Neural cell (in vitro differentiated cells): ENCODE data around the gene CASP10. TPM values are rescaled to one million over a fixed set of nuclear protein-coding genes. Genes with fewer than 3 reads are reported as not detected.
"Not testable (repeated sequence)": the region's sequence is repeated elsewhere in the genome, so short reads cannot be mapped to it uniquely, and the experiment has no call there.

Source experiments
- H2AFZ ChIP-seq: fragments of 200-600, 300-800 bp; sonication (generic), shearing (Covaris generic); 2 replicates; pipeline ENCODE4 v1.6.0; 2014; ENCODE audit warnings: low read depth, mild to moderate bottlenecking, antibody characterized with exemption, low read length, moderate library complexity
- H3F3A ChIP-seq: fragments of 200-600 bp; shearing (Covaris generic); 2 replicates; pipeline ENCODE4 v1.6.1; 2016; ENCODE audit warnings: mild to moderate bottlenecking, moderate library complexity, mixed read lengths, antibody characterized with exemption, low read length; ENCODE audit not compliant: insufficient read depth, poor library complexity, severe bottlenecking
- H3K27ac ChIP-seq: fragments of 200-600, 300-800 bp; sonication (generic), shearing (Covaris generic); 2 replicates; pipeline ENCODE4 v1.5.1; 2014; ENCODE audit warnings: mild to moderate bottlenecking, low read length, moderate library complexity
- H3K27me3 ChIP-seq: fragments of 300-800, 200-600 bp; sonication (generic), shearing (Covaris generic); 2 replicates; pipeline ENCODE4 v1.6.0; 2014; ENCODE audit warnings: mild to moderate bottlenecking, low read depth, low read length, moderate library complexity; ENCODE audit not compliant: insufficient read depth
- H3K36me3 ChIP-seq: fragments of 300-800, 200-600 bp; sonication (generic), shearing (Covaris generic); 2 replicates; pipeline ENCODE4 v1.5.1; 2014; ENCODE audit warnings: mild to moderate bottlenecking, antibody characterized with exemption, low read length, moderate library complexity; ENCODE audit not compliant: insufficient read depth
- H3K4me2 ChIP-seq: fragments of 300-800, 200-600 bp; sonication (generic), shearing (Covaris generic); 2 replicates; pipeline ENCODE4 v1.6.0; 2014; ENCODE audit warnings: mild to moderate bottlenecking, low read length
- H3K4me3 ChIP-seq: fragments of 300-800, 200-600 bp; sonication (generic), shearing (Covaris generic); 2 replicates; pipeline ENCODE4 v1.5.1; 2014; ENCODE audit warnings: mild to moderate bottlenecking, low read length, moderate library complexity
- H3K79me2 ChIP-seq: fragments of 200-600 bp; shearing (Covaris generic); replicated peaks from 2 replicates; pipeline ENCODE4 v1.6.0; 2014; ENCODE audit warnings: mild to moderate bottlenecking, low read length, moderate library complexity; ENCODE audit not compliant: insufficient read depth
- H3K9ac ChIP-seq: fragments of 300-800, 200-600 bp; sonication (generic), shearing (Covaris generic); 2 replicates; pipeline ENCODE4 v1.6.1; 2016; ENCODE audit warnings: mild to moderate bottlenecking, low read length, mixed read lengths
- H3K9me2 ChIP-seq: fragments of 200-600 bp; shearing (Covaris generic); 2 replicates; pipeline ENCODE4 v1.6.1; 2016; ENCODE audit warnings: mild to moderate bottlenecking, low read length, mixed read lengths; ENCODE audit not compliant: insufficient read depth
- H3K9me3 ChIP-seq: fragments of 200-600, 300-800 bp; sonication (generic), shearing (Covaris generic); 2 replicates; pipeline ENCODE4 v1.6.1; 2016; ENCODE audit warnings: mild to moderate bottlenecking, mixed run types, low read length, moderate library complexity, mixed read lengths
- H4K20me1 ChIP-seq: fragments of 200-600 bp; shearing (Covaris generic); 2 replicates; pipeline ENCODE4 v1.6.1; 2016; ENCODE audit warnings: mild to moderate bottlenecking, mixed run types; ENCODE audit not compliant: insufficient read depth
- EP300 ChIP-seq: fragments of 450-650 bp; conservative IDR thresholded peaks from 2 replicates; pipeline ENCODE4 v1.6.1; 2014; ENCODE audit warnings: antibody characterized with exemption, mild to moderate bottlenecking, moderate library complexity; ENCODE audit not compliant: poor library complexity, severe bottlenecking
- EZH2 ChIP-seq: fragments of 200-600, 300-800 bp; shearing (Covaris generic), sonication (generic); IDR thresholded peaks from 2 replicates; pipeline ENCODE4 v1.6.1; 2014; ENCODE audit warnings: antibody characterized with exemption, low read length, borderline replicate concordance, mild to moderate bottlenecking; ENCODE audit not compliant: insufficient read depth, poor library complexity, severe bottlenecking
- MXI1 ChIP-seq: fragments of 450-650 bp; conservative IDR thresholded peaks from 2 replicates; pipeline ENCODE4 v1.6.1; 2014; ENCODE audit warnings: antibody characterized with exemption, mild to moderate bottlenecking; ENCODE audit not compliant: poor library complexity, severe bottlenecking
- POLR2AphosphoS5 ChIP-seq: IDR thresholded peaks from 2 replicates; pipeline ENCODE4 v1.6.1; 2012
- RAD21 ChIP-seq: fragments of 450-650 bp; conservative IDR thresholded peaks from 2 replicates; pipeline ENCODE4 v1.6.1; 2014; ENCODE audit warnings: antibody characterized with exemption, mild to moderate bottlenecking, moderate library complexity
- SMC3 ChIP-seq: fragments of 450-650 bp; conservative IDR thresholded peaks from 2 replicates; pipeline ENCODE4 v1.6.1; 2014; ENCODE audit warnings: antibody characterized with exemption, mild to moderate bottlenecking, moderate library complexity; ENCODE audit not compliant: poor library complexity
- TAF1 ChIP-seq: IDR thresholded peaks from 2 replicates; pipeline ENCODE4 v1.6.1; 2012; ENCODE audit warnings: low read depth
- polyA plus RNA-seq: library from polyadenylated mRNA; depleted of rRNA; stranded (reverse); fragments of >200 nt; gene quantifications from 2 replicates; pipeline ENCODE4 v1.2.3, GENCODE V29; 2014
- TF ChIP-seq, protein P1 (sequence below): fragments of 450-650 bp; IDR thresholded peaks from 2 replicates; pipeline ENCODE4 v1.5.1; 2014; ENCODE audit warnings: antibody characterized with exemption, mild to moderate bottlenecking, moderate library complexity; ENCODE audit not compliant: poor library complexity, severe bottlenecking
- TF ChIP-seq, protein P2 (sequence below): IDR thresholded peaks from 2 replicates; pipeline ENCODE4 v1.6.1; 2012; ENCODE audit warnings: borderline replicate concordance

The CASP10 gene
- polyA plus RNA-seq, 1 donor from 2014 or later = not detected

DNA sequence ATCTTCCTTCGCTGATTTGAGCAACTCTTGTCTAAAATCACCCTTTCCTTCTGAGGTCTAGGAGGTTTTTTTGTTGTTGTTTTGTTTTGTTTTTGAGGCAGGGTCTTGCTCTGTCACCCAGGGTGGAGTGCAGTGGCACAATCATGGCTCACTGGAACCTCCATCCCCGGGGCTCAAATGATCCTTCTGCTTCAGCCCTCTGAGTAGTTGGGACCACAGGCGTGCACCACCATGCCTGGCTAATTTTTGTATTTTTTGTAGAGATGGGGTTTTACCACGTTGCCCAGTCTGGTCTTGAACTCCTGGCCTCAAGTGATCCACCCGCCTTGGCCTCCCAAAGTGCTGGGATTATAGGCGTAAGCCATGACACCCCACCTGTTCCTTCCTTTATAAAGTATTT, 1.3 kb downstream of the CASP10 start:
- not testable (repeated sequence) for H3F3A ChIP-seq, H3K4me2 ChIP-seq, H3K27me3 ChIP-seq, H4K20me1 ChIP-seq, H3K9me3 ChIP-seq, H3K79me2 ChIP-seq, H2AFZ ChIP-seq, H3K4me3 ChIP-seq, H3K36me3 ChIP-seq, H3K9ac ChIP-seq, H3K27ac ChIP-seq, H3K9me2 ChIP-seq

DNA sequence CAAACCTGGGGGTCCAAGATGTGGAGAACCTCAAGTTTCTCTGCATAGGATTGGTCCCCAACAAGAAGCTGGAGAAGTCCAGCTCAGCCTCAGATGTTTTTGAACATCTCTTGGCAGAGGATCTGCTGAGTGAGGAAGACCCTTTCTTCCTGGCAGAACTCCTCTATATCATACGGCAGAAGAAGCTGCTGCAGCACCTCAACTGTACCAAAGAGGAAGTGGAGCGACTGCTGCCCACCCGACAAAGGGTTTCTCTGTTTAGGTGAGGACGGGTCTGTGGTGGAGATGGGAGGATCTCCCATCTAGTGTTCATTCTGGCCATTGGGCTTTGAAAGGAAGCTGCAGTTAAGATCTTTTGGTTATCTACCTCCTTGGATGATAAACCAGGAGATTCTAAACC, 2.9 kb downstream of the CASP10 start:
- H3K27ac ChIP-seq = no peak overlapping the region
- no peaks in the 10 kb centered on the region for H4K20me1 ChIP-seq
- H3K4me2 ChIP-seq = no peak overlapping the region
- no peaks in the 10 kb centered on the region for H3K9me2 ChIP-seq
- H3K9me3 ChIP-seq = no peaks in the 10 kb centered on the region
- H3K79me2 ChIP-seq = no peaks in the 10 kb centered on the region
- H3K27me3 ChIP-seq = no peaks in the 10 kb centered on the region
- H2AFZ ChIP-seq = no peak overlapping the region
- H3F3A ChIP-seq = no peaks in the 10 kb centered on the region
- H3K36me3 ChIP-seq = no peaks in the 10 kb centered on the region
- TF ChIP-seq, protein P1, sequence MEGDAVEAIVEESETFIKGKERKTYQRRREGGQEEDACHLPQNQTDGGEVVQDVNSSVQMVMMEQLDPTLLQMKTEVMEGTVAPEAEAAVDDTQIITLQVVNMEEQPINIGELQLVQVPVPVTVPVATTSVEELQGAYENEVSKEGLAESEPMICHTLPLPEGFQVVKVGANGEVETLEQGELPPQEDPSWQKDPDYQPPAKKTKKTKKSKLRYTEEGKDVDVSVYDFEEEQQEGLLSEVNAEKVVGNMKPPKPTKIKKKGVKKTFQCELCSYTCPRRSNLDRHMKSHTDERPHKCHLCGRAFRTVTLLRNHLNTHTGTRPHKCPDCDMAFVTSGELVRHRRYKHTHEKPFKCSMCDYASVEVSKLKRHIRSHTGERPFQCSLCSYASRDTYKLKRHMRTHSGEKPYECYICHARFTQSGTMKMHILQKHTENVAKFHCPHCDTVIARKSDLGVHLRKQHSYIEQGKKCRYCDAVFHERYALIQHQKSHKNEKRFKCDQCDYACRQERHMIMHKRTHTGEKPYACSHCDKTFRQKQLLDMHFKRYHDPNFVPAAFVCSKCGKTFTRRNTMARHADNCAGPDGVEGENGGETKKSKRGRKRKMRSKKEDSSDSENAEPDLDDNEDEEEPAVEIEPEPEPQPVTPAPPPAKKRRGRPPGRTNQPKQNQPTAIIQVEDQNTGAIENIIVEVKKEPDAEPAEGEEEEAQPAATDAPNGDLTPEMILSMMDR = no peak
- TF ChIP-seq EP300 (no peak), RAD21 (no peak), EZH2 (no peak), POLR2AphosphoS5 (no peak), SMC3 (no peak), MXI1 (no peak), TAF1 (no peak)
- TF ChIP-seq, protein P2, sequence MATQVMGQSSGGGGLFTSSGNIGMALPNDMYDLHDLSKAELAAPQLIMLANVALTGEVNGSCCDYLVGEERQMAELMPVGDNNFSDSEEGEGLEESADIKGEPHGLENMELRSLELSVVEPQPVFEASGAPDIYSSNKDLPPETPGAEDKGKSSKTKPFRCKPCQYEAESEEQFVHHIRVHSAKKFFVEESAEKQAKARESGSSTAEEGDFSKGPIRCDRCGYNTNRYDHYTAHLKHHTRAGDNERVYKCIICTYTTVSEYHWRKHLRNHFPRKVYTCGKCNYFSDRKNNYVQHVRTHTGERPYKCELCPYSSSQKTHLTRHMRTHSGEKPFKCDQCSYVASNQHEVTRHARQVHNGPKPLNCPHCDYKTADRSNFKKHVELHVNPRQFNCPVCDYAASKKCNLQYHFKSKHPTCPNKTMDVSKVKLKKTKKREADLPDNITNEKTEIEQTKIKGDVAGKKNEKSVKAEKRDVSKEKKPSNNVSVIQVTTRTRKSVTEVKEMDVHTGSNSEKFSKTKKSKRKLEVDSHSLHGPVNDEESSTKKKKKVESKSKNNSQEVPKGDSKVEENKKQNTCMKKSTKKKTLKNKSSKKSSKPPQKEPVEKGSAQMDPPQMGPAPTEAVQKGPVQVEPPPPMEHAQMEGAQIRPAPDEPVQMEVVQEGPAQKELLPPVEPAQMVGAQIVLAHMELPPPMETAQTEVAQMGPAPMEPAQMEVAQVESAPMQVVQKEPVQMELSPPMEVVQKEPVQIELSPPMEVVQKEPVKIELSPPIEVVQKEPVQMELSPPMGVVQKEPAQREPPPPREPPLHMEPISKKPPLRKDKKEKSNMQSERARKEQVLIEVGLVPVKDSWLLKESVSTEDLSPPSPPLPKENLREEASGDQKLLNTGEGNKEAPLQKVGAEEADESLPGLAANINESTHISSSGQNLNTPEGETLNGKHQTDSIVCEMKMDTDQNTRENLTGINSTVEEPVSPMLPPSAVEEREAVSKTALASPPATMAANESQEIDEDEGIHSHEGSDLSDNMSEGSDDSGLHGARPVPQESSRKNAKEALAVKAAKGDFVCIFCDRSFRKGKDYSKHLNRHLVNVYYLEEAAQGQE = no peak
- no peak overlapping the region for H3K4me3 ChIP-seq
- no peak overlapping the region for H3K9ac ChIP-seq

DNA sequence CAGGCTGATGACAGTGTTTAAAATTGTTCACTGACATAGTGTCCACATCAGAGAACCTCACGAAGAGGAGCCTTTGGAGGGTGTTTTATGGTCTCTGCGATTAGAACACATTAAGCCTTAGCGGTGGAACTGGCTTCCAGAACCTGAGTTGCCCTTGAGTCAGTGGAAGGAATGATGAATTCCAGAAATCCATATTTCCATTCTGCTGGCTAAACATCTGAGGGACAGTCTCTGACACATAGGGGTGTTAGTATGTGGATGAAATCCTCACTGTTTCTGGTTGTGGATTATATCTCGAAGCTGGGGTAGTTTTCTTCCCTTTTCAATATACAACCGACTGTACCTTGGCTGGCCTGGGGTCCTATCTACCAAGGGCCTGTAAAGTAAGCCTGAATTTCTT, 4.0 kb downstream of the CASP10 start:
- Histone ChIP-seq H3K79me2 (no peaks in the 10 kb centered on the region), H3K4me2 (no peak overlapping the region), H4K20me1 (no peaks in the 10 kb centered on the region), H2AFZ (no peak overlapping the region), H3K9me3 (no peaks in the 10 kb centered on the region), H3K9me2 (no peaks in the 10 kb centered on the region), H3K4me3 (no peak overlapping the region), H3K27ac (no peak overlapping the region), H3K27me3 (no peaks in the 10 kb centered on the region), H3F3A (no peaks in the 10 kb centered on the region), H3K9ac (no peak overlapping the region), H3K36me3 (no peaks in the 10 kb centered on the region)
- TF ChIP-seq POLR2AphosphoS5 (no peak), TAF1 (no peak), SMC3 (no peak), RAD21 (no peak), EP300 (no peak), MXI1 (no peak)
- TF ChIP-seq, protein P2 = no peak
- TF ChIP-seq, protein P1 = no peak
